ENCODE results near the gene MOB3B. TPM values are rescaled to one million over a fixed set of nuclear protein-coding genes. Genes with fewer than 3 reads are reported as not detected.

Gene MOB3B
- total and polyA plus RNA-seq, 2 of the 13 experiments (the other 11 are each of a cell fraction or from before 2014, with no cell fraction given) = 0.03 to 0.09 TPM

GRCh38 chr9:27573634-27574590 lies 44.3 kb upstream of the MOB3B start (continued):
- TF ChIP-seq HBP1 (CRISPR knock-in tag; IDR thresholded peaks at IDR 0.05; ENCODE audit: low read depth) (peak; percentile 31; the same call in 1 of the 2 replicates), ZNF780A (CRISPR knock-in tag; IDR thresholded peaks at IDR 0.05) (no peak), ZNF34 (CRISPR knock-in tag; IDR thresholded peaks at IDR 0.05; ENCODE audit: borderline replicate concordance) (no peak), TCF7 (IDR thresholded peaks at IDR 0.05; ENCODE audit: low read depth) (peak; percentile 23; the same call in 1 of the 2 replicates), ZNF280B (CRISPR knock-in tag; IDR thresholded peaks at IDR 0.05; ENCODE audit: borderline replicate concordance) (no peak), ONECUT2 (CRISPR knock-in tag; IDR thresholded peaks at IDR 0.05) (no peak), TGIF2 (CRISPR knock-in tag; IDR thresholded peaks at IDR 0.05) (peak; percentile 59; the same call in 1 of the 2 replicates), ZNF136 (CRISPR knock-in tag; IDR thresholded peaks at IDR 0.05; ENCODE audit: low read depth) (no peak)
- TF ChIP-seq, protein P1, sequence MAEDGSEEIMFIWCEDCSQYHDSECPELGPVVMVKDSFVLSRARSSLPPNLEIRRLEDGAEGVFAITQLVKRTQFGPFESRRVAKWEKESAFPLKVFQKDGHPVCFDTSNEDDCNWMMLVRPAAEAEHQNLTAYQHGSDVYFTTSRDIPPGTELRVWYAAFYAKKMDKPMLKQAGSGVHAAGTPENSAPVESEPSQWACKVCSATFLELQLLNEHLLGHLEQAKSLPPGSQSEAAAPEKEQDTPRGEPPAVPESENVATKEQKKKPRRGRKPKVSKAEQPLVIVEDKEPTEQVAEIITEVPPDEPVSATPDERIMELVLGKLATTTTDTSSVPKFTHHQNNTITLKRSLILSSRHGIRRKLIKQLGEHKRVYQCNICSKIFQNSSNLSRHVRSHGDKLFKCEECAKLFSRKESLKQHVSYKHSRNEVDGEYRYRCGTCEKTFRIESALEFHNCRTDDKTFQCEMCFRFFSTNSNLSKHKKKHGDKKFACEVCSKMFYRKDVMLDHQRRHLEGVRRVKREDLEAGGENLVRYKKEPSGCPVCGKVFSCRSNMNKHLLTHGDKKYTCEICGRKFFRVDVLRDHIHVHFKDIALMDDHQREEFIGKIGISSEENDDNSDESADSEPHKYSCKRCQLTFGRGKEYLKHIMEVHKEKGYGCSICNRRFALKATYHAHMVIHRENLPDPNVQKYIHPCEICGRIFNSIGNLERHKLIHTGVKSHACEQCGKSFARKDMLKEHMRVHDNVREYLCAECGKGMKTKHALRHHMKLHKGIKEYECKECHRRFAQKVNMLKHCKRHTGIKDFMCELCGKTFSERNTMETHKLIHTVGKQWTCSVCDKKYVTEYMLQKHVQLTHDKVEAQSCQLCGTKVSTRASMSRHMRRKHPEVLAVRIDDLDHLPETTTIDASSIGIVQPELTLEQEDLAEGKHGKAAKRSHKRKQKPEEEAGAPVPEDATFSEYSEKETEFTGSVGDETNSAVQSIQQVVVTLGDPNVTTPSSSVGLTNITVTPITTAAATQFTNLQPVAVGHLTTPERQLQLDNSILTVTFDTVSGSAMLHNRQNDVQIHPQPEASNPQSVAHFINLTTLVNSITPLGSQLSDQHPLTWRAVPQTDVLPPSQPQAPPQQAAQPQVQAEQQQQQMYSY (CRISPR knock-in tag; IDR thresholded peaks at IDR 0.05) = no peak
- TF ChIP-seq, protein P2, sequence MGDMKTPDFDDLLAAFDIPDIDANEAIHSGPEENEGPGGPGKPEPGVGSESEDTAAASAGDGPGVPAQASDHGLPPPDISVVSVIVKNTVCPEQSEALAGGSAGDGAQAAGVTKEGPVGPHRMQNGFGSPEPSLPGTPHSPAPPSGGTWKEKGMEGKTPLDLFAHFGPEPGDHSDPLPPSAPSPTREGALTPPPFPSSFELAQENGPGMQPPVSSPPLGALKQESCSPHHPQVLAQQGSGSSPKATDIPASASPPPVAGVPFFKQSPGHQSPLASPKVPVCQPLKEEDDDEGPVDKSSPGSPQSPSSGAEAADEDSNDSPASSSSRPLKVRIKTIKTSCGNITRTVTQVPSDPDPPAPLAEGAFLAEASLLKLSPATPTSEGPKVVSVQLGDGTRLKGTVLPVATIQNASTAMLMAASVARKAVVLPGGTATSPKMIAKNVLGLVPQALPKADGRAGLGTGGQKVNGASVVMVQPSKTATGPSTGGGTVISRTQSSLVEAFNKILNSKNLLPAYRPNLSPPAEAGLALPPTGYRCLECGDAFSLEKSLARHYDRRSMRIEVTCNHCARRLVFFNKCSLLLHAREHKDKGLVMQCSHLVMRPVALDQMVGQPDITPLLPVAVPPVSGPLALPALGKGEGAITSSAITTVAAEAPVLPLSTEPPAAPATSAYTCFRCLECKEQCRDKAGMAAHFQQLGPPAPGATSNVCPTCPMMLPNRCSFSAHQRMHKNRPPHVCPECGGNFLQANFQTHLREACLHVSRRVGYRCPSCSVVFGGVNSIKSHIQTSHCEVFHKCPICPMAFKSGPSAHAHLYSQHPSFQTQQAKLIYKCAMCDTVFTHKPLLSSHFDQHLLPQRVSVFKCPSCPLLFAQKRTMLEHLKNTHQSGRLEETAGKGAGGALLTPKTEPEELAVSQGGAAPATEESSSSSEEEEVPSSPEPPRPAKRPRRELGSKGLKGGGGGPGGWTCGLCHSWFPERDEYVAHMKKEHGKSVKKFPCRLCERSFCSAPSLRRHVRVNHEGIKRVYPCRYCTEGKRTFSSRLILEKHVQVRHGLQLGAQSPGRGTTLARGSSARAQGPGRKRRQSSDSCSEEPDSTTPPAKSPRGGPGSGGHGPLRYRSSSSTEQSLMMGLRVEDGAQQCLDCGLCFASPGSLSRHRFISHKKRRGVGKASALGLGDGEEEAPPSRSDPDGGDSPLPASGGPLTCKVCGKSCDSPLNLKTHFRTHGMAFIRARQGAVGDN (CRISPR knock-in tag; IDR thresholded peaks at IDR 0.05) = no peak; the same call in 1 of the 2 replicates

All from HepG2 (cell line).